ACHN (cell line): ENCODE measurements around the gene STIM1.
A peak's percentile ranks its signal among the peaks of the same experiment; 100 is the strongest.

Experiments
- DNase-seq: peaks from one replicate; pipeline ENCODE4 v3.0.0-alpha.2; 2015
- in situ Hi-C: cut with HindIII; loops from 2 replicates; pipeline ENCODE4 v1.10.0; 2017; ENCODE audit warnings: low sequenced_read_pairs, low pct_ligation_motif_present, low pct_unique_long_range_greater_than_20kb

The STIM1 gene

GRCh38 chr11:4063348-4063747 is 207.9 kb downstream of the STIM1 start:
- DNase-seq, result no peak
- in situ Hi-C loops, result loop anchor here (25.0 kb wide), 1 partner anchor 101 kb away; no protein-coding TSS in a partner anchor

- in situ Hi-C loops, result loop anchor here (25.0 kb wide), 1 partner anchor 102 kb away; no protein-coding TSS in a partner anchor
- DNase-seq, result no peak
Measured at GRCh38 chr11:4064278-4064955, 209.0 kb downstream of the STIM1 start.

- no peak for DNase-seq
Measured at GRCh38 chr11:4065086-4065485, 209.6 kb downstream of the STIM1 start.

GRCh38 chr11:4065601-4066377 is 210.3 kb downstream of the STIM1 start:
- in situ Hi-C loops, result loop anchor here (25.0 kb wide), 1 partner anchor 103 kb away; no protein-coding TSS in a partner anchor

More at GRCh38 chr11:4065086-4065485, 209.6 kb downstream of the STIM1 start:
- in situ Hi-C loops, result loop anchor here (25.0 kb wide), 1 partner anchor 103 kb away; no protein-coding TSS in a partner anchor

GRCh38 chr11:4066910-4067309 is 211.4 kb downstream of the STIM1 start:
- in situ Hi-C loops, result loop anchor here (25.0 kb wide), 1 partner anchor 105 kb away; no protein-coding TSS in a partner anchor
- DNase-seq, result no peak

More at GRCh38 chr11:4065601-4066377, 210.3 kb downstream of the STIM1 start:
- DNase-seq, result no peak

GRCh38 chr11:4068962-4069361 is 213.5 kb downstream of the STIM1 start:
- in situ Hi-C loops, result loop anchor here (25.0 kb wide), 1 partner anchor 107 kb away; no protein-coding TSS in a partner anchor
- DNase-seq, result no peak

GRCh38 chr11:4071325-4071724 is 215.9 kb downstream of the STIM1 start:
- DNase-seq, result no peak
- in situ Hi-C loops, result loop anchor here (25.0 kb wide), 1 partner anchor 109 kb away; no protein-coding TSS in a partner anchor

GRCh38 chr11:4071914-4072313 is 216.4 kb downstream of the STIM1 start:
- DNase-seq, result no peak
- in situ Hi-C loops, result loop anchor here (25.0 kb wide), 1 partner anchor 110 kb away; no protein-coding TSS in a partner anchor

- peak; percentile 70 for DNase-seq
- in situ Hi-C loops, result loop anchor here (25.0 kb wide), 1 partner anchor 110 kb away; no protein-coding TSS in a partner anchor
Measured at GRCh38 chr11:4072668-4073285, 217.3 kb downstream of the STIM1 start.

GRCh38 chr11:4074266-4074665 is 218.8 kb downstream of the STIM1 start:
- in situ Hi-C loops, result loop anchor here (25.0 kb wide), 1 partner anchor 112 kb away; no protein-coding TSS in a partner anchor

GRCh38 chr11:4076774-4077173 is 221.3 kb downstream of the STIM1 start:
- in situ Hi-C loops, result no loop called here
- no peak for DNase-seq

More at GRCh38 chr11:4074266-4074665, 218.8 kb downstream of the STIM1 start:
- no peak for DNase-seq

GRCh38 chr11:4083198-4083597 is 227.7 kb downstream of the STIM1 start:
- in situ Hi-C loops, result no loop called here
- no peak for DNase-seq

GRCh38 chr11:4084406-4085125 is 229.1 kb downstream of the STIM1 start:
- no peak for DNase-seq
- in situ Hi-C loops, result no loop called here

GRCh38 chr11:4085575-4085974 is 230.1 kb downstream of the STIM1 start:
- in situ Hi-C loops, result no loop called here

GRCh38 chr11:4086575-4087353 is 231.3 kb downstream of the STIM1 start:
- in situ Hi-C loops, result no loop called here
- no peak for DNase-seq

More at GRCh38 chr11:4085575-4085974, 230.1 kb downstream of the STIM1 start:
- DNase-seq, result no peak

GRCh38 chr11:4087551-4087950 is 232.1 kb downstream of the STIM1 start:
- DNase-seq, result no peak
- in situ Hi-C loops, result no loop called here

- no peak for DNase-seq
- in situ Hi-C loops, result no loop called here
Measured at GRCh38 chr11:4090258-4090657, 234.8 kb downstream of the STIM1 start.
